ENCODE results near the gene C1orf159. TPM values are rescaled to one million over a fixed set of nuclear protein-coding genes. Genes with fewer than 3 reads are reported as not detected.

C1orf159 gene
- total and polyA plus RNA-seq, 9 of the 15 experiments (the other 6 are each of a cell fraction or from before 2014, with no cell fraction given) = 0.28 to 54.9 (median 10.6) TPM

DNA sequence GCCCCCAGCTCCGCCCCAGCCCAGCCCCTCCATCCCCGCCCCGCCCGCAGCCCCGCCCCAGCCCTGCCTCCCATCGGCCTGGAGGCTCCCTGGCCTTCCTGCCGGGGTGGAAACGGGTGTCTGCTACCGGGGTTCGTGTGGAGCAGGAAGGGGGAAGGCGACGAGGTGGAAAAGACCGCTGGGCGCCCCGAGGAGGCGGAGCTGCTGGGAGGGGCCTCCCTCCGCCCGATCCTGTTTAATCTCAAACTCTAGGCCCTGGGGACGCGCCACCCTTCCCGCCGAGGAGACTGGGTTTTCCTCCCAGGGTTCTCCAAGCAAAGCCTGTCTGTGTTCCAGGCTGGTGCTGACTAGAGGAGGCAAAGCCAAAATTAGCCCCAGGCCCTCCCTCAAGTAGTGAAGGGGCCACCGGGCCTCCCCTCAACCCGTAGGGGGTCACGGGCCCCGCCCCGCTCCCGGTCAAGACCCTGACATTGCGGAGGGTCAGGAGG is 41.6 kb upstream of the C1orf159 start (continued):
- TF ChIP-seq PRDM10 (IDR thresholded peaks at IDR 0.05; ENCODE audit: partially characterized antibody) (peak; percentile 21), SIN3A (IDR thresholded peaks at IDR 0.05; ENCODE audit: borderline replicate concordance in 2 of 2, control insufficient read depth in 1 of 2, low read depth in 2 of 2, low read length in 2 of 2) (0 out of 4 replicates have a peak, but pooled peaks have one; percentile 21 to 31), TAF7 (tag; IDR thresholded peaks at IDR 0.05) (peak; percentile 60; the same call in 1 of the 2 replicates), HCFC1 (IDR thresholded peaks at IDR 0.05; ENCODE audit: low read depth, low read length) (peak; percentile 27; the same call in 1 of the 2 replicates), VEZF1 (CRISPR knock-in tag; IDR thresholded peaks at IDR 0.05) (peak; percentile 91), BRD9 (IDR thresholded peaks at IDR 0.05; ENCODE audit: low read depth, partially characterized antibody) (peak; percentile 41), RBFOX2 (IDR thresholded peaks at IDR 0.05; ENCODE audit: low read depth, low read length) (peak; percentile 85), CREB5 (CRISPR knock-in tag; IDR thresholded peaks at IDR 0.05) (0 out of 2 replicates have a peak, but pooled peaks have one; percentile 38), BDP1 (IDR thresholded peaks at IDR 0.05; ENCODE audit: insufficient read depth, insufficient read length) (no peak), MBD2 (IDR thresholded peaks at IDR 0.05; ENCODE audit: borderline replicate concordance, low read depth) (peak; percentile 30; the same call in 1 of the 2 replicates), CREM (IDR thresholded peaks at IDR 0.05; ENCODE audit: low read depth) (no peak), TBP (optimal IDR thresholded peaks at IDR 0.05; ENCODE audit: low read depth, low read length) (peak; percentile 47), SMAD3 (CRISPR knock-in tag; conservative IDR thresholded peaks at IDR 0.05) (peak; percentile 3; the same call in 1 of the 2 replicates)
- TF ChIP-seq, protein P1, sequence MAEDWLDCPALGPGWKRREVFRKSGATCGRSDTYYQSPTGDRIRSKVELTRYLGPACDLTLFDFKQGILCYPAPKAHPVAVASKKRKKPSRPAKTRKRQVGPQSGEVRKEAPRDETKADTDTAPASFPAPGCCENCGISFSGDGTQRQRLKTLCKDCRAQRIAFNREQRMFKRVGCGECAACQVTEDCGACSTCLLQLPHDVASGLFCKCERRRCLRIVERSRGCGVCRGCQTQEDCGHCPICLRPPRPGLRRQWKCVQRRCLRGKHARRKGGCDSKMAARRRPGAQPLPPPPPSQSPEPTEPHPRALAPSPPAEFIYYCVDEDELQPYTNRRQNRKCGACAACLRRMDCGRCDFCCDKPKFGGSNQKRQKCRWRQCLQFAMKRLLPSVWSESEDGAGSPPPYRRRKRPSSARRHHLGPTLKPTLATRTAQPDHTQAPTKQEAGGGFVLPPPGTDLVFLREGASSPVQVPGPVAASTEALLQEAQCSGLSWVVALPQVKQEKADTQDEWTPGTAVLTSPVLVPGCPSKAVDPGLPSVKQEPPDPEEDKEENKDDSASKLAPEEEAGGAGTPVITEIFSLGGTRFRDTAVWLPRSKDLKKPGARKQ (CRISPR knock-in tag; IDR thresholded peaks at IDR 0.05) = no peak
- TF ChIP-seq, protein P2, sequence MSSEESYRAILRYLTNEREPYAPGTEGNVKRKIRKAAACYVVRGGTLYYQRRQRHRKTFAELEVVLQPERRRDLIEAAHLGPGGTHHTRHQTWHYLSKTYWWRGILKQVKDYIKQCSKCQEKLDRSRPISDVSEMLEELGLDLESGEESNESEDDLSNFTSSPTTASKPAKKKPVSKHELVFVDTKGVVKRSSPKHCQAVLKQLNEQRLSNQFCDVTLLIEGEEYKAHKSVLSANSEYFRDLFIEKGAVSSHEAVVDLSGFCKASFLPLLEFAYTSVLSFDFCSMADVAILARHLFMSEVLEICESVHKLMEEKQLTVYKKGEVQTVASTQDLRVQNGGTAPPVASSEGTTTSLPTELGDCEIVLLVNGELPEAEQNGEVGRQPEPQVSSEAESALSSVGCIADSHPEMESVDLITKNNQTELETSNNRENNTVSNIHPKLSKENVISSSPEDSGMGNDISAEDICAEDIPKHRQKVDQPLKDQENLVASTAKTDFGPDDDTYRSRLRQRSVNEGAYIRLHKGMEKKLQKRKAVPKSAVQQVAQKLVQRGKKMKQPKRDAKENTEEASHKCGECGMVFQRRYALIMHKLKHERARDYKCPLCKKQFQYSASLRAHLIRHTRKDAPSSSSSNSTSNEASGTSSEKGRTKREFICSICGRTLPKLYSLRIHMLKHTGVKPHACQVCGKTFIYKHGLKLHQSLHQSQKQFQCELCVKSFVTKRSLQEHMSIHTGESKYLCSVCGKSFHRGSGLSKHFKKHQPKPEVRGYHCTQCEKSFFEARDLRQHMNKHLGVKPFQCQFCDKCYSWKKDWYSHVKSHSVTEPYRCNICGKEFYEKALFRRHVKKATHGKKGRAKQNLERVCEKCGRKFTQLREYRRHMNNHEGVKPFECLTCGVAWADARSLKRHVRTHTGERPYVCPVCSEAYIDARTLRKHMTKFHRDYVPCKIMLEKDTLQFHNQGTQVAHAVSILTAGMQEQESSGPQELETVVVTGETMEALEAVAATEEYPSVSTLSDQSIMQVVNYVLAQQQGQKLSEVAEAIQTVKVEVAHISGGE (CRISPR knock-in tag; IDR thresholded peaks at IDR 0.05) = peak in 1 of 3 experiments; percentile 86; a peak in 2 of 6 replicates
